ENCODE measurements around the gene TBC1D2B. TPM values are rescaled to one million over a fixed set of nuclear protein-coding genes. Genes with fewer than 3 reads are reported as not detected.
"Not testable (repeated sequence)": the region's sequence is repeated elsewhere in the genome, so short reads cannot be mapped to it uniquely, and the experiment has no call there.

Gene TBC1D2B
- total and polyA plus RNA-seq, 11 donors: 5.1 to 45.2 (median 10.1) TPM

- ATAC-seq (peak; percentile 65 to 79 (median 74)), DNase-seq (peak; percentile 61 to 86 (median 75))
- no peak for TF ChIP-seq POLR2A (IDR thresholded peaks at IDR 0.05)
- peak in 10 of 12 donors; percentile 22 to 64 (median 50) for TF ChIP-seq CTCF (IDR thresholded peaks at IDR 0.05)
- Histone ChIP-seq H3K9me3 (no peaks in the 10 kb centered on the region), H3K27me3 (no peaks in the 10 kb centered on the region), H3K4me1 (peaks cover 5 to 38% (median 20%) of the 10 kb centered on the region in 12 donors), H3K36me3 (peaks cover 0 to 85% (median 52%) of the 10 kb centered on the region in 9 donors), H3K4me3 (no peak overlapping the region), H3K27ac (no peak overlapping the region)
- 61 to 75% (median 68%) methylated on average over 12 to 24 of the region's 24 CpGs for WGBS, 4 donors
- intact Hi-C loops (cut with DNase I): loop anchor here in 4 of 10 donors (5.0 to 10.0 kb wide), 3 partner anchors 33 to 107 kb away; no protein-coding TSS in a partner anchor
These were observed 77.2 kb downstream of the TBC1D2B start for GRCh38 chr15:78000091-78000926.

- Histone ChIP-seq H3K27ac (no peak overlapping the region), H3K36me3 (peaks cover 0 to 82% (median 52%) of the 10 kb centered on the region in 9 donors), H3K4me1 (peaks cover 2 to 38% (median 19%) of the 10 kb centered on the region in 12 donors), H3K27me3 (no peaks in the 10 kb centered on the region), H3K9me3 (no peaks in the 10 kb centered on the region), H3K4me3 (no peak overlapping the region)
- TF ChIP-seq POLR2A (IDR thresholded peaks at IDR 0.05): no peak
- no peak for TF ChIP-seq CTCF (IDR thresholded peaks at IDR 0.05)
- WGBS, 4 donors: 91 to 94% (median 91%) methylated on average over 15 of the region's 15 CpGs
- DNase-seq (no peak), ATAC-seq (no peak)
- intact Hi-C loops (cut with DNase I): no loop called here
These were observed 78.0 kb downstream of the TBC1D2B start for GRCh38 chr15:77999486-77999885.

GRCh38 chr15:77998592-77998991 is 78.9 kb downstream of the TBC1D2B start:
- WGBS, 4 donors: 89 to 97% (median 93%) methylated on average over 7 to 8 of the region's 8 CpGs
- no peak for TF ChIP-seq POLR2A (IDR thresholded peaks at IDR 0.05)
- no peak for TF ChIP-seq CTCF (IDR thresholded peaks at IDR 0.05)
- intact Hi-C loops (cut with DNase I): no loop called here
- no peak for DNase-seq
- no peaks in the 10 kb centered on the region for H3K9me3 ChIP-seq
- H3K4me3 ChIP-seq: no peak overlapping the region
- no peak overlapping the region for H3K27ac ChIP-seq
- H3K27me3 ChIP-seq: no peaks in the 10 kb centered on the region
- peaks cover 0 to 73% (median 52%) of the 10 kb centered on the region in 9 donors for H3K36me3 ChIP-seq
- H3K4me1 ChIP-seq: peaks cover 0 to 38% (median 19%) of the 10 kb centered on the region in 12 donors
- no peak for ATAC-seq

- peak in 1 of 5 donors; percentile 1 for DNase-seq
- not testable (repeated sequence) for H3K27me3 ChIP-seq, H3K9me3 ChIP-seq, ATAC-seq, H3K27ac ChIP-seq, H3K4me3 ChIP-seq
- intact Hi-C loops (cut with DNase I): loop anchor here in 1 of 10 donors (2.0 kb wide), 1 partner anchor 33 kb away; no protein-coding TSS in a partner anchor
- 88 to 92% (median 91%) methylated on average over 22 to 23 of the region's 23 CpGs for WGBS, 4 donors
- Histone ChIP-seq H3K36me3 (peaks cover 0 to 67% (median 46%) of the 10 kb centered on the region in 9 donors), H3K4me1 (peaks cover 0 to 38% (median 25%) of the 10 kb centered on the region in 12 donors)
These were observed 79.6 kb downstream of the TBC1D2B start for GRCh38 chr15:77997761-77998554.

- H3K4me1 ChIP-seq: peaks cover 0 to 42% (median 30%) of the 10 kb centered on the region in 12 donors
- H3K27me3 ChIP-seq, H3K27ac ChIP-seq, DNase-seq, H3K9me3 ChIP-seq, H3K4me3 ChIP-seq, ATAC-seq: not testable (repeated sequence)
- intact Hi-C loops (cut with DNase I): loop anchor here in 1 of 10 donors (2.0 kb wide), 1 partner anchor 32 kb away; no protein-coding TSS in a partner anchor
- H3K36me3 ChIP-seq: peaks cover 0 to 59% (median 39%) of the 10 kb centered on the region in 9 donors
- 95 to 100% (median 97%) methylated on average over 5 to 6 of the region's 6 CpGs for WGBS, 4 donors
These were observed 80.3 kb downstream of the TBC1D2B start for GRCh38 chr15:77997221-77997620.

GRCh38 chr15:77996713-77997171 is 80.8 kb downstream of the TBC1D2B start:
- not testable (repeated sequence) for H3K4me3 ChIP-seq, ATAC-seq, H3K9me3 ChIP-seq, H3K27ac ChIP-seq, H3K27me3 ChIP-seq
- intact Hi-C loops (cut with DNase I): loop anchor here in 1 of 10 donors (2.0 kb wide), 1 partner anchor 32 kb away; no protein-coding TSS in a partner anchor
- peaks cover 0 to 54% (median 34%) of the 10 kb centered on the region in 9 donors for H3K36me3 ChIP-seq
- 66 to 81% (median 76%) methylated on average over 3 to 4 of the region's 4 CpGs for WGBS, 4 donors
- H3K4me1 ChIP-seq: peaks cover 0 to 47% (median 34%) of the 10 kb centered on the region in 12 donors
- peak in 1 of 5 donors; percentile 17 for DNase-seq

- Histone ChIP-seq H3K36me3 (peaks cover 0 to 49% (median 29%) of the 10 kb centered on the region in 9 donors), H3K4me1 (peaks cover 0 to 52% (median 40%) of the 10 kb centered on the region in 12 donors)
- not testable (repeated sequence) for H3K4me3 ChIP-seq, H3K9me3 ChIP-seq, ATAC-seq, H3K27me3 ChIP-seq, H3K27ac ChIP-seq
- peak in 1 of 5 donors; percentile 2 for DNase-seq
- intact Hi-C loops (cut with DNase I): loop anchor here in 1 of 10 donors (2.0 kb wide), 1 partner anchor 31 kb away; no protein-coding TSS in a partner anchor
- WGBS, 4 donors: 69 to 74% (median 73%) methylated on average over 6 to 8 of the region's 8 CpGs
These were observed 81.3 kb downstream of the TBC1D2B start for GRCh38 chr15:77996226-77996625.

Data from heart left ventricle (tissue), 16 donors.